ENCODE measurements around the gene POLR1H. TPM values are rescaled to one million over a fixed set of nuclear protein-coding genes. Genes with fewer than 3 reads are reported as not detected.
"Not testable (repeated sequence)": the region's sequence is repeated elsewhere in the genome, so short reads cannot be mapped to it uniquely, and the experiment has no call there.

Gene POLR1H
- total RNA-seq: 10 to 100 TPM; 41.5 to 58.1 TPM

- Mint-ChIP-seq H3K9me3 (no peaks in the 10 kb centered on the region), H3K4me1 (ENCODE audit: low read depth in 2 of 2) (peaks cover 22 to 41% of the 10 kb centered on the region in 2 donors)
- DNase-seq (ENCODE audit: low spot score): peak; percentile 90
These were observed at the start of gene POLR1H for GRCh38 chr6:30061092-30061857. Gene POLR1H, plus strand, starts transcription at chr6:30061265. Its CDS starts 260 bp downstream, at chr6:30061525.

GRCh38 chr6:30013291-30013922 is 47.7 kb upstream of the POLR1H start:
- H3K27ac Mint-ChIP-seq: no peak overlapping the region
- no peaks in the 10 kb centered on the region for H3K36me3 Mint-ChIP-seq
- H3K4me3 Mint-ChIP-seq: no peak overlapping the region
- no peaks in the 10 kb centered on the region for H3K27me3 Mint-ChIP-seq
- no peak for DNase-seq (ENCODE audit: low spot score)
- no peaks in the 10 kb centered on the region for H3K9me3 Mint-ChIP-seq
- no peaks in the 10 kb centered on the region for H3K4me1 Mint-ChIP-seq (ENCODE audit: low read depth in 2 of 2)
- ATAC-seq: peak; percentile 46 to 56

More at GRCh38 chr6:30061092-30061857, at the start of gene POLR1H:
- peak within 1 kb of the TSS; percentile 98 to 99 for H3K27ac Mint-ChIP-seq
- ATAC-seq: peak; percentile 96 to 97
- peak within 1 kb of the TSS; percentile 99 for H3K4me3 Mint-ChIP-seq
- H3K27me3 Mint-ChIP-seq: no peaks in the 10 kb centered on the region
- peaks cover 33% of the 10 kb centered on the region for H3K36me3 Mint-ChIP-seq

GRCh38 chr6:30019819-30020218 is 41.2 kb upstream of the POLR1H start:
- H3K36me3 Mint-ChIP-seq: no peaks in the 10 kb centered on the region
- H3K4me3 Mint-ChIP-seq: no peak overlapping the region
- H3K27ac Mint-ChIP-seq: no peak overlapping the region
- H3K9me3 Mint-ChIP-seq: no peaks in the 10 kb centered on the region
- DNase-seq (ENCODE audit: low spot score) (no peak), ATAC-seq (no peak)
- no peaks in the 10 kb centered on the region for H3K4me1 Mint-ChIP-seq (ENCODE audit: low read depth in 2 of 2)
- H3K27me3 Mint-ChIP-seq: no peaks in the 10 kb centered on the region

- ATAC-seq (no peak), DNase-seq (ENCODE audit: low spot score) (no peak)
- Mint-ChIP-seq H3K27me3 (no peaks in the 10 kb centered on the region), H3K9me3 (no peaks in the 10 kb centered on the region), H3K27ac (no peak overlapping the region), H3K4me3 (no peak overlapping the region), H3K4me1 (ENCODE audit: low read depth in 2 of 2) (no peaks in the 10 kb centered on the region), H3K36me3 (no peaks in the 10 kb centered on the region)
These were observed 40.4 kb upstream of the POLR1H start for GRCh38 chr6:30020626-30021025.

- no peaks in the 10 kb centered on the region for H3K36me3 Mint-ChIP-seq
- no peak overlapping the region for H3K27ac Mint-ChIP-seq
- no peaks in the 10 kb centered on the region for H3K27me3 Mint-ChIP-seq
- no peaks in the 10 kb centered on the region for H3K9me3 Mint-ChIP-seq
- DNase-seq (ENCODE audit: low spot score): no peak
- no peak for ATAC-seq
- H3K4me1 Mint-ChIP-seq (ENCODE audit: low read depth in 2 of 2): no peaks in the 10 kb centered on the region
- H3K4me3 Mint-ChIP-seq: no peak overlapping the region
These were observed 38.9 kb upstream of the POLR1H start for GRCh38 chr6:30022189-30022588.

- not testable (repeated sequence) for H3K27ac Mint-ChIP-seq; DNase-seq (ENCODE audit: low spot score); H3K4me3 Mint-ChIP-seq; H3K9me3 Mint-ChIP-seq; H3K4me1 Mint-ChIP-seq (ENCODE audit: low read depth in 2 of 2); H3K27me3 Mint-ChIP-seq; H3K36me3 Mint-ChIP-seq; ATAC-seq
These were observed 38.4 kb upstream of the POLR1H start for GRCh38 chr6:30022712-30023111.

- no peaks in the 10 kb centered on the region for H3K4me1 Mint-ChIP-seq (ENCODE audit: low read depth in 2 of 2)
- H3K27me3 Mint-ChIP-seq: no peaks in the 10 kb centered on the region
- DNase-seq (ENCODE audit: low spot score) (no peak), ATAC-seq (no peak)
- H3K27ac Mint-ChIP-seq: no peak overlapping the region
- no peak overlapping the region for H3K4me3 Mint-ChIP-seq
- no peaks in the 10 kb centered on the region for H3K9me3 Mint-ChIP-seq
- peaks cover 6% of the 10 kb centered on the region for H3K36me3 Mint-ChIP-seq
These were observed 35.9 kb upstream of the POLR1H start for GRCh38 chr6:30025186-30025585.

- DNase-seq (ENCODE audit: low spot score) (no peak), ATAC-seq (no peak)
- Mint-ChIP-seq H3K4me3 (no peak overlapping the region), H3K4me1 (ENCODE audit: low read depth in 2 of 2) (no peaks in the 10 kb centered on the region), H3K9me3 (no peaks in the 10 kb centered on the region), H3K36me3 (peaks cover 9% of the 10 kb centered on the region), H3K27ac (no peak overlapping the region), H3K27me3 (no peaks in the 10 kb centered on the region)
These were observed 31.5 kb upstream of the POLR1H start for GRCh38 chr6:30029588-30029987.

GRCh38 chr6:30031381-30031780 is 29.7 kb upstream of the POLR1H start:
- no peaks in the 10 kb centered on the region for H3K27me3 Mint-ChIP-seq
- ATAC-seq (no peak), DNase-seq (ENCODE audit: low spot score) (no peak)
- no peaks in the 10 kb centered on the region for H3K4me1 Mint-ChIP-seq (ENCODE audit: low read depth in 2 of 2)
- H3K36me3 Mint-ChIP-seq: peaks cover 9% of the 10 kb centered on the region
- H3K4me3 Mint-ChIP-seq: no peak overlapping the region
- no peaks in the 10 kb centered on the region for H3K9me3 Mint-ChIP-seq
- H3K27ac Mint-ChIP-seq: no peak overlapping the region

GRCh38 chr6:30033440-30033839 is 27.6 kb upstream of the POLR1H start:
- H3K4me3 Mint-ChIP-seq; H3K27me3 Mint-ChIP-seq; H3K27ac Mint-ChIP-seq; ATAC-seq; H3K36me3 Mint-ChIP-seq; DNase-seq (ENCODE audit: low spot score); H3K4me1 Mint-ChIP-seq (ENCODE audit: low read depth in 2 of 2); H3K9me3 Mint-ChIP-seq: not testable (repeated sequence)

- H3K4me1 Mint-ChIP-seq (ENCODE audit: low read depth in 2 of 2): no peaks in the 10 kb centered on the region
- H3K27ac Mint-ChIP-seq: no peak overlapping the region
- no peak for DNase-seq (ENCODE audit: low spot score)
- H3K36me3 Mint-ChIP-seq: no peaks in the 10 kb centered on the region
- H3K9me3 Mint-ChIP-seq: no peaks in the 10 kb centered on the region
- ATAC-seq: no peak
- H3K4me3 Mint-ChIP-seq: no peak overlapping the region
- H3K27me3 Mint-ChIP-seq: no peaks in the 10 kb centered on the region
These were observed 25.3 kb upstream of the POLR1H start for GRCh38 chr6:30035784-30036183.

- DNase-seq (ENCODE audit: low spot score) (no peak), ATAC-seq (no peak)
- Mint-ChIP-seq H3K4me1 (ENCODE audit: low read depth in 2 of 2) (peaks cover 2 to 3% of the 10 kb centered on the region in 2 donors), H3K27me3 (no peaks in the 10 kb centered on the region), H3K9me3 (no peaks in the 10 kb centered on the region), H3K27ac (no peak overlapping the region), H3K36me3 (no peaks in the 10 kb centered on the region), H3K4me3 (no peak overlapping the region)
These were observed 23.8 kb upstream of the POLR1H start for GRCh38 chr6:30037182-30037788.

- Mint-ChIP-seq H3K27ac (no peak overlapping the region), H3K27me3 (no peaks in the 10 kb centered on the region), H3K4me3 (no peak overlapping the region), H3K36me3 (peaks cover 4% of the 10 kb centered on the region), H3K9me3 (no peaks in the 10 kb centered on the region), H3K4me1 (ENCODE audit: low read depth in 2 of 2) (peaks cover 14 to 17% of the 10 kb centered on the region in 2 donors)
- ATAC-seq (no peak), DNase-seq (ENCODE audit: low spot score) (no peak)
These were observed 19.8 kb upstream of the POLR1H start for GRCh38 chr6:30041221-30041620.

- Mint-ChIP-seq H3K27me3 (no peaks in the 10 kb centered on the region), H3K36me3 (peaks cover 4% of the 10 kb centered on the region), H3K9me3 (no peaks in the 10 kb centered on the region), H3K4me1 (ENCODE audit: low read depth in 2 of 2) (peaks cover 14 to 17% of the 10 kb centered on the region in 2 donors), H3K4me3 (no peak overlapping the region), H3K27ac (no peak overlapping the region)
- DNase-seq (ENCODE audit: low spot score): no peak
- no peak for ATAC-seq
These were observed 19.2 kb upstream of the POLR1H start for GRCh38 chr6:30041821-30042220.
